ENCODE results near the gene SH2D2A.

Gene SH2D2A

DNA sequence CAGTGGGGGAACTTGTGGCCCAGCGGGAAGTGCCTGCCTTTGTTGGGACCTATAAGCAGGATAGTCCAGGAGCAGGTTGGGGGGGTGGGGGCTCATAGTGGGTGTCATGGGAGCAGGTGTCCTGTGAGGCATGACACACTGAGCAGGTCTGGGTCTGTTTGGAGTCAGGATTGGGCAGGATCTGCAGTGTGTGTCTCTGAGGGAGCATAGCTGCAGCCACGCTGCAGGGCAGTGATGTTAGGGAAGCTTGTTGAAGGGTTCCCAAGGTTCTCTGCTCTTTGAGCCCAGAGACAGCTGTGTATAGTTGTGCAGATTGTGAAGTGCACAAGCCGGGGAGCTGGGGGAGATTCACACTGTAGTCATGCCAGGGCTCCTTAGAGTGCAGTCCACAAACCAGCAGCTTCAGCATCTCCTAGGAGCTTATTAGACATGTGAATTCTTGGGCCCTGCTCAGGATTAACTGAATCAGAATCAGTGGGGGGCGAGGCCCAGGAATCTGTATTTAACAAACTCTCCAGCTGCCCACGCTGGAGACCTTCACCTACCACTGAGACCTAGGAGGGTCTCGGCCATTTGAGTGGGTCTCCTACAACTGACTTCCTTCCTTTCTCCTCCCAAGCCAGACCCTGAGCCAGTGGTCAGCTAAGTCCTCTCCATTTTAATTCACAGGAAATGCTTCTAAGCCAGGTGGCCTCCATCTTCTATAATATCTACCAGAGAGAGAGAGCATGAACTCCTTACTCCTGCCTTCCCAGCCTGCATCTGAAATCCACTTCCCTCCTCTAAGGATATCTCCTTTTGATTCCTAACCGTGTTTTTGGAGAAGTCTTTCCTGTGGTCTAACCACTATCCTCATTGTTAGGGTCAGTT, 31.2 kb upstream of the SH2D2A start:
- TF ChIP-seq, protein P1, sequence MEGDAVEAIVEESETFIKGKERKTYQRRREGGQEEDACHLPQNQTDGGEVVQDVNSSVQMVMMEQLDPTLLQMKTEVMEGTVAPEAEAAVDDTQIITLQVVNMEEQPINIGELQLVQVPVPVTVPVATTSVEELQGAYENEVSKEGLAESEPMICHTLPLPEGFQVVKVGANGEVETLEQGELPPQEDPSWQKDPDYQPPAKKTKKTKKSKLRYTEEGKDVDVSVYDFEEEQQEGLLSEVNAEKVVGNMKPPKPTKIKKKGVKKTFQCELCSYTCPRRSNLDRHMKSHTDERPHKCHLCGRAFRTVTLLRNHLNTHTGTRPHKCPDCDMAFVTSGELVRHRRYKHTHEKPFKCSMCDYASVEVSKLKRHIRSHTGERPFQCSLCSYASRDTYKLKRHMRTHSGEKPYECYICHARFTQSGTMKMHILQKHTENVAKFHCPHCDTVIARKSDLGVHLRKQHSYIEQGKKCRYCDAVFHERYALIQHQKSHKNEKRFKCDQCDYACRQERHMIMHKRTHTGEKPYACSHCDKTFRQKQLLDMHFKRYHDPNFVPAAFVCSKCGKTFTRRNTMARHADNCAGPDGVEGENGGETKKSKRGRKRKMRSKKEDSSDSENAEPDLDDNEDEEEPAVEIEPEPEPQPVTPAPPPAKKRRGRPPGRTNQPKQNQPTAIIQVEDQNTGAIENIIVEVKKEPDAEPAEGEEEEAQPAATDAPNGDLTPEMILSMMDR (IDR thresholded peaks at IDR 0.05): no peak
- H3K27ac ChIP-seq: no peak overlapping the region

DNA sequence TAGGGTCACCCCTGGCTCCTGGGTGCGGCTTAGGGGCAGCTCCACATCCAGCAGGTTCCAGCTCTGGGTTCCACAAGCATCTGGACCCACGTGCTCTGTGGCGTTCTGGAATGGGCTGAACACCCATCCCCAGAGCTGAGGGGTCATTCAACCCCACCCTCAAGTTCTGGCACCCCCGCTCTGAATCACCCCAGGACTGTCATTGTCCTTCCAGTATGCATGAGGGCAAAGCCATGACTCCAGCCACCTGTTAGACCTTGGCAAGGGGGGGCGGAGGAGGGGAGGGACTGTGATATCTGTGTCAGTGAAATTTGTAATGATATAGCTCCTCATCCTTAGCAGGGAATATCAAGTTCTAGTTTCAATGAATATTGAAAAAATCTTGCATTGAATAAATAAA, 30.0 kb upstream of the SH2D2A start:
- H3K27ac ChIP-seq: no peak overlapping the region
- no peak for TF ChIP-seq ZFX (IDR thresholded peaks at IDR 0.05; ENCODE audit: borderline replicate concordance)
- TF ChIP-seq, protein P1 (IDR thresholded peaks at IDR 0.05): no peak

DNA sequence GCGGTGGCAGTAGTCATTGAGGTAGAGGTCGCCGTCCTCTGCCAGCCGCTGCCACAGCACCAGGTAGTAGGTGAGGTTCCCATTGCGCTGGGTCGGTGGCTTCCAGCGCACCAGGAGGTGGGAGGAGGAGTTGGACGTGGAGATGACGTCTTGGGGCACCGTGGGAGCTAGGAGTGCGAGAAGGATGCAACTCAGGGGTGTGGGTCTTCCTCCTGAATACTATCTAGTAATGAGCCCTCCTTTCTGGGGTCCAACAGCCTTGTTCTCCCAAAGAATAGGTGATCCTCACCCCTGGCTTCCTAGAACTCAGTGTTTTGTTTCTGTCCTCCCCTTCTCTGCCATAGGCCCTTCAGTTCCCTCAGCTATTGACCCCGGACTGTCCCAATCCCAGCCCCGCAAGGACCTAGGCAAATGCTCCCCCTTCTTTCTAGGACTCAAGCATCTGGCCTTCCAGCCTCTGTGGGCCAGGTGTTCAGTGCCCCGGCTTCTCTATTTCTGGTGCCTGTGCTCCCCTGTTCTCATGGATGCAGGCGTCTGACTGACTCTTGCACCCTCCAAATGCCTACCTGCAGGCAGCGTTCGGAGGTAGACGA, 29.4 kb upstream of the SH2D2A start:
- no peak overlapping the region for H3K27ac ChIP-seq
- TF ChIP-seq, protein P1 (IDR thresholded peaks at IDR 0.05): no peak
- no peak for TF ChIP-seq ZFX (IDR thresholded peaks at IDR 0.05; ENCODE audit: borderline replicate concordance)

DNA sequence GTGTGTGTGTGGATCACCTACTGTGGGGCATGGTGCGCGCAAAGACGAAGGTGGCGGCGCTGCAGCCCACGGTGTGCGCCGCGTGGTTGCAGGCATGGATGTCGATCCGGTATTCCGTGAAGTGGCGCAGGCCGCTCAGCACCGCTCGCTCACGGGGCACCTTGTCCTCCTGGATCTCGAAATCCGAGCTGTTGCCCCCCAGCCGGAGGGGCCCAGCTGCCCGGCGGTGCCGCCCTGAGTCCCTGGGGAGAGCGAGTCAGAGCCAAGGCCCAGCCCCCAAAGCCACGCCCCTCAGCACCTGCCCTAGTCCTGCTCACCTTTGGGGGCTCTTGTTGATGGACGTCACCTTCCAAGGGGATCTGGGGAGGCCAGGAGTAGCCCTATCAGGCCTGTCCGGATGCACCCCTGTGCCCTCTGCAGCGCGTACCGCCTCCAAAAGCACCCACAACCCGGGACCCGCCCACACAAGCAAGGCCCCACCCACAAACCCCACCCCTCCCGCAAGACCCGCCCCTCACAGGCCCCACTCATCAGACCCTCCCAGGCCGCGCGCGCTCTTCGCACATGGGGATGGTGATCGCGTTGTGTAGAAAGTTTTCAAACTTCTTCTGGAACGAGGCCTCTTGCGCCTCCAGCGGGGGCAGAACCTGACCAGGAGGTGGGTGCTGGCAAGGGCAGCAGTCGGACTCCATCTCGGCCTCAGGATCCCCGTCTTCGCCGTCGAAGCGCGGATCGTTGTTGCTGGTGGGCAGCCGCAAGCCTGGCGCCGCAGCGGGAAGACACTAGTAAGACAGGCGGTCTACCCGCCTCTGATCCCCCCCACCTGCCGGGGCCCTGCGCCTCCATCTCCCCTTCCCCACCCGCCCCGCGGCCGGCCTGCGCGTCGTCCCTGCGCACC, 28.7 kb upstream of the SH2D2A start:
- no peak overlapping the region for H3K27ac ChIP-seq
- TF ChIP-seq, protein P1 (IDR thresholded peaks at IDR 0.05): peak; percentile 40
- no peak for TF ChIP-seq ZFX (IDR thresholded peaks at IDR 0.05; ENCODE audit: borderline replicate concordance)

DNA sequence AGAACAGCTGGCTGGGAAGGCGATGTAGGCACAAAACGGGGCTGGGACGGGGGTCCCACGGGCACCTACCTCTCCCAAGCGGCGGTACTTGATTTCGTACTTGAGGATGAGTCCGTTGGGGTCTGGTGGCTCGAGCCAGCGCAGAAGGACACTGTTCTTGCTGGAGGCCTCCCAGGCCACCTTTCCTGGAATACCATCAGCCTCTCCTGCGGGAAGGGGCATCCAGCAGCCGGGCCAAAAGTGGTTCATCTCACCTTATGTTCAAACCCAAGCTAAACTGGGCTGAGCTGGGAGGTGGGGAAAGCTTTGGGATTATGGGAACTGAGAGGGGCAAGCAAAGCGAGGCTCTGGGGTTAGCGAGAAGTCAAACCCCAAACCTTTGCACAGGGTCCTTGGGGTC, 28.0 kb upstream of the SH2D2A start:
- no peak overlapping the region for H3K27ac ChIP-seq
- TF ChIP-seq, protein P1 (IDR thresholded peaks at IDR 0.05): no peak
- no peak for TF ChIP-seq ZFX (IDR thresholded peaks at IDR 0.05; ENCODE audit: borderline replicate concordance)

DNA sequence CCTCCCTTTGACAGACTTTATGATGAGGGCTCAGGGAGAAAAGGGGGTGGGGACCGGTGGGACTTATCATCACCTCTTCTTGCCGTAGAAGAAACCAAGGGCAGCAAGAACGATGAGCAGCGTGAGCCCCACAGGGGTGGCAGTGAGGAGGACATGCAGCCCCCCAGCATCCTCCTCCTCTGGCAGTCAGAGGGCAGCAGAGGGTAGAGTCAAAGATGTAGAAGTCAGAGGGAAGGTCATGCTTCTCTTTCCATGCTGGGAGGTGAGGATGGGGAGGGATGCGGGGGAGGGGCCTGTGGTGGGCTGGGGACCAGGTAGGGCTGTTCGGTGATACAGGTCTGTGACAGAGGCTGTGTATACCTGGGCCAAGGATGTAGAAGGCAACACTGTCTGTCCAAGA, 27.5 kb upstream of the SH2D2A start:
- H3K27ac ChIP-seq: no peak overlapping the region
- TF ChIP-seq ZFX (IDR thresholded peaks at IDR 0.05; ENCODE audit: borderline replicate concordance): no peak
- TF ChIP-seq, protein P1 (IDR thresholded peaks at IDR 0.05): no peak
